Memory B cell (primary cell): ENCODE data around the gene BCAS3.
"Not testable (repeated sequence)": the region's sequence is repeated elsewhere in the genome, so short reads cannot be mapped to it uniquely, and the experiment has no call there.

ENCODE experiments used
- ATAC-seq: fragments of 150-1000 bp; cut with Tn5 transposase; 2 replicates; pipeline ENCODE4 v1.10.0; 2021; ENCODE audit warnings: low read depth, mild to moderate bottlenecking, moderate library complexity
- DNase-seq, 2 donors: peaks; one replicate each; pipeline ENCODE4 v3.0.0; 2022; ENCODE audit warnings: low spot score in 2 of 2
- H3K27ac Mint-ChIP-seq: one replicate; pipeline ENCODE4 v1.8.0; 2022; ENCODE audit warnings: mild to moderate bottlenecking, moderate library complexity, mixed read lengths
- H3K27me3 Mint-ChIP-seq: one replicate; pipeline ENCODE4 v1.8.0; 2022; ENCODE audit warnings: mixed read lengths
- H3K36me3 Mint-ChIP-seq: one replicate; pipeline ENCODE4 v1.8.0; 2022; ENCODE audit warnings: mild to moderate bottlenecking, mixed read lengths
- H3K4me1 Mint-ChIP-seq: one replicate; pipeline ENCODE4 v1.8.0; 2022; ENCODE audit warnings: mixed read lengths
- H3K4me3 Mint-ChIP-seq: one replicate; pipeline ENCODE4 v1.8.0; 2022; ENCODE audit warnings: mild to moderate bottlenecking, moderate library complexity, mixed read lengths
- H3K9me3 Mint-ChIP-seq: one replicate; pipeline ENCODE4 v1.8.0; 2022; ENCODE audit warnings: mixed read lengths

Gene BCAS3

DNA sequence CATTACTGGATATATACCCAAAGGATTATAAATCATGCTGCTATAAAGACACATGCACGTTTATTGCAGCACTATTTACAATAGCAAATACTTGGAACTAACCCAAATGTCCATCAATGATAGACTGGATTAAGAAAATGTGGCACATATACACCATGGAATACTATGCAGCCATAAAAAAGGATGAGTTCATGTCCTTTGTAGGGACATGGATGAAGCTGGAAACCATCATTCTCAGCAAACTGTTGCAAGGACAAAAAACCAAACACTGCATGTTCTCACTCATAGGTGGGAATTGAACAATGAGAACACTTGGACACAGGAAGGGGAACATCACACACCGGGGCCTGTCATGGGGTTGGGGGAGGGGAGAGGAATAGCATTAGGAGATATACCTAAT lies 137.3 kb downstream of the BCAS3 start:
- H3K4me1 Mint-ChIP-seq, ATAC-seq, DNase-seq, H3K27me3 Mint-ChIP-seq, H3K27ac Mint-ChIP-seq, H3K4me3 Mint-ChIP-seq: not testable (repeated sequence)
- Mint-ChIP-seq H3K36me3 (peaks cover 31% of the 10 kb centered on the region), H3K9me3 (peaks cover 10% of the 10 kb centered on the region)

GRCh38 chr17:60817192-60817591 lies 139.5 kb downstream of the BCAS3 start:
- Mint-ChIP-seq H3K4me1 (no peaks in the 10 kb centered on the region), H3K9me3 (peaks cover 7% of the 10 kb centered on the region), H3K27me3 (no peaks in the 10 kb centered on the region), H3K36me3 (peaks cover 21% of the 10 kb centered on the region), H3K4me3 (no peak overlapping the region), H3K27ac (no peak overlapping the region)
- DNase-seq: no peak
- ATAC-seq: no peak

DNA sequence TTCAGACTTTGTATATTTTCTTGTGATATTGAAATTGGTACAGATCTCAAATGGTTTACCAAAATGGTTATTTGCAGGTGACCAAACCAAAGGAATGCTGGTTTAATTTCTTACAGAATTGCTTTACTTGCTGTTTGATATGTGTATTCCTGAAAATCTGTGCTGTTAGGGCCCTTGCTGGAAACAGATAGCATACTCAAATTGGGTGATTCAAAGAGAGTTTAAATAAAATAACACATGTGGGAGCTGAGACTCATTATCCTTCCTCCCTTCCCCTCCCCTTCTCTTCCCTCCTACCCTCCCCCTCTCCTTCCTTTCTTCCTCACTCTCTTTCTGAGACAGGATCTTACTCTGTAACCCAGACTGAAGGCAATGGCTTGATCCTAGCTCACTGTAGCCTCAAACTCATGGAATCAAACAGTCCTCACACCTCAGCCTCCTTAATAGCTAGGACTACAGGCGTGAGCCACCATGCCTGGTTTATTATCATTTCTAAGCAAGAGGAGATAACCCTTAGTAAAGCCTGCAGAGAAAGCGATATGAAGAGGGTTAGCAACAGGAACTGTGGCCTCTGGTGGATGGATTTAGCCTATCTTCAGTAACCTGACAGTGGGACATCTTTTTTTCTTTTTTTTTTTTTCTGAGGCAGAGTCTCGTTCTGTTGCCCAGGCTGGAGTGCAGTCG lies 141.9 kb downstream of the BCAS3 start:
- Mint-ChIP-seq H3K4me3 (no peak overlapping the region), H3K27ac (no peak overlapping the region), H3K27me3 (no peaks in the 10 kb centered on the region), H3K36me3 (peaks cover 14% of the 10 kb centered on the region), H3K9me3 (peaks cover 1% of the 10 kb centered on the region), H3K4me1 (no peaks in the 10 kb centered on the region)
- DNase-seq (no peak), ATAC-seq (no peak)

DNA sequence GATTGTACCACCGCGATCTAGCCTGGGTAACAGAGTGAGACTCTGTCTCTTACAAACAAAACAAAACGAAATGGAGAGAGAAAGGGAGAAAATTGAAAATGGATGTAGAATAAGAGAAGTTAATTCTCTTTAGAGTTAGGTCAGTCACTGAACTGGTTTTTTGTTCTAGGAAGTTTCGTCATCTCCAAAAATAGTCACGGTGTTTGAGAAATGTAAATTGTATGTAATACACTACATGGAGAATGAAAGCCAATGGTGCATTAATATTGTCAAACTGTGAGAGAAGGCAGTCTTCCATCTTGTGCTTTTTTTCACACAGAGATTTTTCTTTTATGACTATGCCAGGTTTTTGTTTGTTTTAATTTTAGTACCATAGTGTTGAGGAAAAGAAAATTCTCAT lies 145.9 kb downstream of the BCAS3 start:
- H3K4me3 Mint-ChIP-seq: no peak overlapping the region
- peaks cover 1% of the 10 kb centered on the region for H3K9me3 Mint-ChIP-seq
- no peaks in the 10 kb centered on the region for H3K4me1 Mint-ChIP-seq
- DNase-seq (no peak), ATAC-seq (no peak)
- H3K27ac Mint-ChIP-seq: no peak overlapping the region
- peaks cover 5% of the 10 kb centered on the region for H3K36me3 Mint-ChIP-seq
- H3K27me3 Mint-ChIP-seq: no peaks in the 10 kb centered on the region

DNA sequence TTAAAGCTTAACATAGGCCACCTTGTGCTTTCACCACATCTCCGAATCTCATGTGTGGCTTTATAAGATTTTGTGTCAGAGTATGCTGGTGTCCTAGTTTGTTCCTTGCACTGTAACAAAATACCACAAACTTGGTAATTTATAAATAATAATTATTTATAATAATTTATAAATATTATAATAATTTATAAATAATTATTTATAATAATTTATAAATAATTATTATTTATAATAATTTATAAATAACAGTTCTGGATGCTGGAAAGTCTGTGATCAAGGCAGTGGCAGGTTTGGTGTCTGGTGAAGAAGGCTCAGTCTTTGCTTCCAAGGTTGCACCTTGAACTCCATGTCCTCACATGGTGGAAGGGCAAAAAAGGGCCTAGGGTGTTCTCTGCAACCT lies 147.7 kb downstream of the BCAS3 start:
- Mint-ChIP-seq H3K27ac (no peak overlapping the region), H3K27me3 (no peaks in the 10 kb centered on the region), H3K9me3 (no peaks in the 10 kb centered on the region), H3K4me1 (no peaks in the 10 kb centered on the region), H3K36me3 (peaks cover 3% of the 10 kb centered on the region), H3K4me3 (no peak overlapping the region)
- DNase-seq (no peak), ATAC-seq (no peak)

DNA sequence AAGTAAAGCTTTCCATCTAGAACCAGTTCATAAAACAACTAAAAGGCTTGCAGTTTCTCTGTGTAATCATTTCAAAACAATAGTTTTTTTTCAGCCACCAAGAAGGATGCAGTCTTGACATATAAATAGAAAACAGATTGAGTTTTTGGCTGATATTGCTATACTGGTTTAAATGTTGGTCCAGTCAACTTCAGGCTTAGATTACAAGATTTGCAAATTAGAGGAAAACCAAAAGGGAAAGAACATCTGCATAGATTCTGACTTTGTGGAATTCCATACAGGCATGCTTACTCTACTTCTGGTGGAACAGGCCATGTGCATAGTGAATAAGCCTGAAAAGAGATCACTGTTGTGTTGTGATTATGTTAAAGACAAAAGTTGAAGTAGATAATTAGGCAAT lies 150.3 kb downstream of the BCAS3 start:
- no peak for ATAC-seq
- no peaks in the 10 kb centered on the region for H3K9me3 Mint-ChIP-seq
- DNase-seq: no peak
- H3K27ac Mint-ChIP-seq: no peak overlapping the region
- H3K4me3 Mint-ChIP-seq: no peak overlapping the region
- no peaks in the 10 kb centered on the region for H3K27me3 Mint-ChIP-seq
- H3K4me1 Mint-ChIP-seq: no peaks in the 10 kb centered on the region
- H3K36me3 Mint-ChIP-seq: peaks cover 1% of the 10 kb centered on the region

- DNase-seq: no peak
- Mint-ChIP-seq H3K9me3 (no peaks in the 10 kb centered on the region), H3K36me3 (no peaks in the 10 kb centered on the region), H3K27ac (no peak overlapping the region), H3K4me3 (no peak overlapping the region), H3K4me1 (no peaks in the 10 kb centered on the region), H3K27me3 (no peaks in the 10 kb centered on the region)
- ATAC-seq: no peak
Observed at GRCh38 chr17:60832151-60832585, 154.5 kb downstream of the BCAS3 start.

GRCh38 chr17:60832631-60833030 lies 155.0 kb downstream of the BCAS3 start:
- no peak overlapping the region for H3K4me3 Mint-ChIP-seq
- H3K4me1 Mint-ChIP-seq: no peaks in the 10 kb centered on the region
- H3K9me3 Mint-ChIP-seq: no peaks in the 10 kb centered on the region
- DNase-seq (no peak), ATAC-seq (no peak)
- no peaks in the 10 kb centered on the region for H3K36me3 Mint-ChIP-seq
- H3K27me3 Mint-ChIP-seq: no peaks in the 10 kb centered on the region
- H3K27ac Mint-ChIP-seq: no peak overlapping the region

DNA sequence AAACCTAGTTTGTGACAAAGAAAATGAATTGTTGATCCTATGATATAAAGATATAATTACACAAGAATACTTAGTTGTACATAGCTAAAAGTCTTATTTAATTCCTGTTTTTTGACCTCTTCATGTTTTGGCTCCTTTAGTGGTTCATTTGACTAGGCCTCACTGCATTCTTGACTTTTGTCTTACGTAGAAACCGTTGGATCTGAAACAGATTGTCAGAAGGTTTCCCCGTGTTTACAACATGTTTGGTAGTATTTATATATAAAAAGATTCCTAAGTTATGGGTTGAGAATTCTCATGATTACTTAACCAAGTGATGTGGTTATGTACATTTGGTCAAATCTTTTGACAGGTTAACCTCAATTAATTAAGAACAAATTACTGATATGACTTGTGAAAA lies 162.8 kb downstream of the BCAS3 start:
- no peak for DNase-seq
- H3K4me1 Mint-ChIP-seq: peaks cover 2% of the 10 kb centered on the region
- H3K9me3 Mint-ChIP-seq: no peaks in the 10 kb centered on the region
- H3K27ac Mint-ChIP-seq: no peak overlapping the region
- H3K27me3 Mint-ChIP-seq: no peaks in the 10 kb centered on the region
- ATAC-seq: no peak
- H3K4me3 Mint-ChIP-seq: no peak overlapping the region
- peaks cover 4% of the 10 kb centered on the region for H3K36me3 Mint-ChIP-seq

- H3K4me1 Mint-ChIP-seq: no peaks in the 10 kb centered on the region
- peaks cover 1% of the 10 kb centered on the region for H3K9me3 Mint-ChIP-seq
- no peak overlapping the region for H3K4me3 Mint-ChIP-seq
- peaks cover 6% of the 10 kb centered on the region for H3K36me3 Mint-ChIP-seq
- no peaks in the 10 kb centered on the region for H3K27me3 Mint-ChIP-seq
- DNase-seq (no peak), ATAC-seq (no peak)
- H3K27ac Mint-ChIP-seq: no peak overlapping the region
Observed at GRCh38 chr17:60845012-60845411, 167.4 kb downstream of the BCAS3 start.

GRCh38 chr17:60846175-60846574 lies 168.5 kb downstream of the BCAS3 start:
- no peak overlapping the region for H3K4me3 Mint-ChIP-seq
- peaks cover 1% of the 10 kb centered on the region for H3K9me3 Mint-ChIP-seq
- H3K4me1 Mint-ChIP-seq: no peaks in the 10 kb centered on the region
- DNase-seq (no peak), ATAC-seq (no peak)
- no peak overlapping the region for H3K27ac Mint-ChIP-seq
- no peaks in the 10 kb centered on the region for H3K27me3 Mint-ChIP-seq
- peaks cover 8% of the 10 kb centered on the region for H3K36me3 Mint-ChIP-seq

- H3K4me3 Mint-ChIP-seq: no peak overlapping the region
- H3K27ac Mint-ChIP-seq: no peak overlapping the region
- DNase-seq (no peak), ATAC-seq (no peak)
- H3K36me3 Mint-ChIP-seq: peaks cover 8% of the 10 kb centered on the region
- H3K9me3 Mint-ChIP-seq: peaks cover 1% of the 10 kb centered on the region
- no peaks in the 10 kb centered on the region for H3K27me3 Mint-ChIP-seq
- peaks cover 3% of the 10 kb centered on the region for H3K4me1 Mint-ChIP-seq
Observed at GRCh38 chr17:60851181-60851580, 173.5 kb downstream of the BCAS3 start.

- DNase-seq: no peak
- Mint-ChIP-seq H3K4me3 (no peak overlapping the region), H3K36me3 (peaks cover 8% of the 10 kb centered on the region), H3K4me1 (no peaks in the 10 kb centered on the region), H3K27me3 (no peaks in the 10 kb centered on the region), H3K27ac (no peak overlapping the region), H3K9me3 (no peaks in the 10 kb centered on the region)
- ATAC-seq: no peak
Observed at GRCh38 chr17:60857556-60858080, 180.0 kb downstream of the BCAS3 start.

- DNase-seq: no peak
- H3K36me3 Mint-ChIP-seq: peaks cover 4% of the 10 kb centered on the region
- no peak for ATAC-seq
- H3K4me3 Mint-ChIP-seq: no peak overlapping the region
- H3K9me3 Mint-ChIP-seq: no peaks in the 10 kb centered on the region
- H3K27me3 Mint-ChIP-seq: no peaks in the 10 kb centered on the region
- peaks cover 11% of the 10 kb centered on the region for H3K4me1 Mint-ChIP-seq
- H3K27ac Mint-ChIP-seq: no peak overlapping the region
Observed at GRCh38 chr17:60862482-60862881, 184.8 kb downstream of the BCAS3 start.
